Stimulated activated naive CD4-positive, alpha-beta T cell (primary cell): Measurements from ENCODE around the gene ACADM.
"Not testable (repeated sequence)": the region's sequence is repeated elsewhere in the genome, so short reads cannot be mapped to it uniquely, and the experiment has no call there.

Experiments used
- DNase-seq, 6 experiments: peaks; one replicate each; lab custom pipeline; 2025; lab: John Stamatoyannopoulos, UW

Gene ACADM

DNA sequence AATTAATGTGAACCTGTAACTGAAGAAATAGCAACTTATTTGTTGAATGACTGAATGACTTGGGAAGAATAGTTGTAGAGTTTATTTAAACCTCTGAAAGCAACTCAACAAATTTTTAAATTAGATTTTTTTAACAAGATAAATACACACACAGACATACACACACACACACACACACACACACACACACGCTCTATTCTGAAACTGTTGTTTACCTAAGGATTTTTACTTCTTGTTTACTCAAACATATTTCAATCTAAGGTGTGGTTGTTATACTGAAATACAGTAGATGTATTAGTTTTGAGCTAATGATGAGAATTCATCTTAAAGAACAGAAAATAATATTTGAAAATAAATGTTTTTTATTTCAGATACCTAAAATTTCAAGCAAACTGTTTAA, 11.5 kb downstream of the ACADM start:
- no peak for DNase-seq

- no peak for DNase-seq
These were observed 17.6 kb downstream of the ACADM start for GRCh38 chr1:75742047-75742625.

- DNase-seq, result no peak
These were observed 20.8 kb downstream of the ACADM start for GRCh38 chr1:75745276-75745675.

- not testable (repeated sequence) for DNase-seq
These were observed 32.7 kb downstream of the ACADM start for GRCh38 chr1:75757210-75757609.

- not testable (repeated sequence) for DNase-seq
These were observed 34.0 kb downstream of the ACADM start for GRCh38 chr1:75758543-75758942.

DNA sequence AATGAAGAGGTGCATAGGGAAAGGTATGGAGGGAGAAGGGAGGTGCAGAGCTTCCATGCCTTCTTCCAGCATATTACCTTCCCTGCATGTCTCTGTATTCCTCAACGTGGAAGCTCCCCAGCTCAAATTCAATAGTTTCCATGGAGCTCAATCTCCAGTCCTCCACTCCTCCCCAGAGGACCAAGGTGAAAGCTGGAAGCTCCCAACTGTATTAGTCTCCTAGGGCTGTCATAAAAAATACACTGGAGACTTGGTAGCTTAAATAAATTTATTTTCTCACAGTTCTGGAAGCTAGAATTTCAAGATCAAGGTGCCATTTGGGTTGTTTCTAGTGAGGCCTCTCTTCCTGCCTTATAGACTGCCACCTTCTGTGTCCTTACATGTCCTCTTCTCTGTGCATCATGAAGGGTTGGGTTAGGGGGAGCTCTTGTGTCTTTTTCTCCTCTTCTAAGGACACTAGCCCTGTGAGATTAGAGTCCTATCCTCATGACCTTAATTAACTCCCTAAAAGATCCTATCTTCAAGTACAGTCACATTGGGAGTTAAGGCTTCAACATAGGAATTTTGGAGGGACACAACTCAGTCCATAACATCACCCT, 39.6 kb downstream of the ACADM start:
- DNase-seq, result no peak

DNA sequence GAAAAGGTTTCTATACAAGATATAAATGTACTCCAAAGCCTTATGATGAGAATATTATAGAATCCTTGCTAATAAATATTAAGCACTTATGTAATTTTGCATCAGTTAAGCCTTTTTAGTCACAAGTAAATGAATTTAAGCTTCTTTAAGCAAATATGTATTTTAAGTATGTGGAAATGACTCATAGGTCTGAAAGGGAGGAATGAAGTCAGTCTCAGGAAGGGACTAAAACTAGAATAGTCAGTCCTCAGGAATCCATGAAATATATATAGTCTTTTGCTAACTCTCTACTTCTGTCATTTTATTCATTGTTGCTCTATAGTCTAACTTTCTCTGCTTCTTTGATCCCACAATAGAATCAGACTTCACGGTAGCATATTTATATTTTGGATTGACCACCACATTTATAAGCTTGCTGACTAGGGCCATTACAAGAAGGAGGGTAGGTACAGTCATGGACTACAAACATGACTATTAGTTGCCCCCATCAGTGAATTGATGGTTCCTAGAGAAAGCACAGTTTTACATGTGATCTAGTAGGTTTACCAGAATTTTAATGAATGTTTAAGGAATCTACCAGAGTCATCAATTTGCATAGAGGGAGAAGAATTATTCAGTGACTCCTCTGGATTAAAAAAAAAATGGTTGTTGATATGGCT, 41.3 kb downstream of the ACADM start:
- DNase-seq, result no peak

- DNase-seq, result no peak
These were observed 43.5 kb downstream of the ACADM start for GRCh38 chr1:75768016-75768415.

DNA sequence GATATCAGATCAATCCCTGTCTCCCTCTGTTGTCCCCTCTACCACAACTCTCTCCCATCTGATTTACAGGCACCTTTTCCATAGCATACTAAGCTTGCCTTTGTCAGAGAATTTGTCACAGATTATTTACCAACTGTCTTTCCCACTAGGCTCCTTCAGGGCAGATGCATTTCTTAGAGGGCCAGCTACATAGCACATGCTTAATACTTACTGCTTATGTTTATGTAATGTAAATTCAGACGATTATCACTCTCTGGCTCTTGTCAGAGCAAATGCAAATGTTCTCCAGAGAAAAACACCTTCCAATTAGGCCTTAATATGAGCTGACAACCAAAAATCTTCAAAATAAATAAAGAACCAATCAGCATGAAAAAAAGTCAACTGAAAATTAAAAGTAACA, 46.3 kb downstream of the ACADM start:
- no peak for DNase-seq

GRCh38 chr1:75771978-75772377, 47.5 kb downstream of the ACADM start:
- no peak for DNase-seq

- not testable (repeated sequence) for DNase-seq
These were observed 53.3 kb downstream of the ACADM start for GRCh38 chr1:75777812-75778211.

GRCh38 chr1:75778694-75779093, 54.2 kb downstream of the ACADM start:
- not testable (repeated sequence) for DNase-seq

DNA sequence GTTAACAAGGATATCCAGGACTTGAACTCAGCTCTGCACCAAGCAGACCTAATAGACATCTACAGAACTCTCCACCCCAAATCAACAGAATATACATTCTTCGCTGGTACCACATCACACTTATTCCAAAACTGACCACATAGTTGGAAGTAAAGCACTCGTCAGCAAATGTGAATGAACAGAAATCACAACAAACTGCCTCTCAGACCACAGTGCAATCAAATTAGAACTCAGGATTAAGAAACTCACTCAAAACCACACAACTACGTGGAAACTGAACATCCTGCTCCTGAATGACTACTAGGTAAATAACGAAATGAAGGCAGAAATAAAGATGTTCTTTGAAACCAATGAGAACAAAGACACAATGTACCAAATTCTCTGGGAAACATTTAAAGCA, 55.7 kb downstream of the ACADM start:
- not testable (repeated sequence) for DNase-seq

DNA sequence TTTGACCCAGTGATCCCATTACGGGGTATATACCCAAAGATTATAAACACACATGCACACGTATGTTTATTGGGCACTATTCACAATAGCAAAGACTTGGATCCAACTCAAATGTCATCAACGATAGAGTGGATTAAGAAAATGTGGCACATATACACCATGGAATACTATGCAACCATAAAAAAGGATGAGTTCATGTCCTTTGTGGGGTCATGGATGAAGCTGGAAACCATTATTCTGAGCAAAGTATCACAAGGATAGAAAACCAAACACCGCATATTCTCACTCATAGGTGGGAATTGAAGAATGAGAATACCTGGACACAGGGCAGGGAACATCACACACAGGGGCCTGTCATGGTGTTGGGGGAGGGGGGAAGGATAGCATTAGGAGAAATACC, 59.4 kb downstream of the ACADM start:
- DNase-seq, result not testable (repeated sequence)

DNA sequence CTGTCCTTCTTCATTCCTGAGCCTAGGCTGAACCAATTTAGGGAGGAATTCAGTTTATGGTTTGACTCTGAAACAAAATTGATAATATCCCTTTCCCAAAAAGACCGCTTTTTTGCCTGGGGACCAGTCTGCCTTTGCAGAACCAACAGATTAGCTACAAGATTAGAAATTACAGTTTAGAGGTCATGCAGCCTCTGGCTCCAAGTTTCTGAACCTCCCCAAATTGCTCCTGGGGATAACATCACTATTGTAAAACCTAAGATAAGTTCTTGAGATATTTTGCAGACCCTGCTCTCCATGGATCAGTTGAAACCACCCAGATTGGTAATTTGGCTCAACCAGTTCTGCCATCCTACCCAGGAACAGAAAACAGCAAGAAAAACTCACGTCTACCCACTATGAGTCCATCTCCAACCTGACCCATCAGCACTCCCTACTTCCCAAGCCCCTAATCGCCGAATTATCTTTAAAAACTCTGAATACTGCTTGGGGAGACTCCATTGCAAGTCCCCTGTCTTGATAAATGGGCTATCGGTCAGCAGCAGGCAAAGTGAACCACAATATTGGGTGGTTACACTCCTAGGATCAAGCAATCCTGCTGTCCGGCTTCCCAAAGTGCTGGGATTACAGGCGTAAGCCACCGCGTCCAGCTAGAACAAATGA, 60.9 kb downstream of the ACADM start:
- DNase-seq, result no peak

GRCh38 chr1:75785983-75786853, 61.7 kb downstream of the ACADM start, which contains the start of gene RABGGTB:
Gene RABGGTB, plus strand, starts transcription at chr1:75786256. Its CDS starts 16 bp downstream, at chr1:75786272.
- DNase-seq, result peak; percentile 81 to 91 (median 87)

DNA sequence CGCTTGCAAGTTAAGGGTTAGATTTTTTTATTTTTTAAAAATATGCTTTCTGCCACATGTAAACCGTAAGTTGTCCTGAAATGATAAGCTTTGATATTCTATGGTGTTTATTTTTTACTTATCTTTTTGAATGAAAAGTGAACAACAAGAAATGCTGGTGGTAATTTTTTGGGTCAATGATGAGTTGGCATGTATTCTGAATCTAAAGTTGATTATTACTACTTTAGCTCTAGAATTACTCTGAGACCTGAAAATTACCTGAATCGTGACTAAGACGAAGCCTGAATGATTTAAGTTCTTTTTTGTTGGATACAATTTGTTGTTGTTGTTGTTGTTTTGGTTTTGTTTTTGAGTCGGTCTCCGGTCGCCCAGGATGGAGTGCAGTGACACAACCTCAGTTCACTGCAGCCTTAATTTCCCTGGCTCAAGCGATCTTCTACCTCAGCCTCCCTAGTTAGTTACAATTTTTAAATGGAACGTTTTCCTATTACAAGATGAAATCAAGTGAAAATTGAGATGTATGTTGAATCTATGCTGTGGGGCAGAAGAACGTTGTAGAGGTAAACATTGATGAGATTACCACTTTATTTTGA, 62.5 kb downstream of the ACADM start:
- DNase-seq, result no peak

GRCh38 chr1:75787524-75787923, 63.0 kb downstream of the ACADM start:
- DNase-seq, result peak in 2 of 6 experiments; percentile 4 to 10

DNA sequence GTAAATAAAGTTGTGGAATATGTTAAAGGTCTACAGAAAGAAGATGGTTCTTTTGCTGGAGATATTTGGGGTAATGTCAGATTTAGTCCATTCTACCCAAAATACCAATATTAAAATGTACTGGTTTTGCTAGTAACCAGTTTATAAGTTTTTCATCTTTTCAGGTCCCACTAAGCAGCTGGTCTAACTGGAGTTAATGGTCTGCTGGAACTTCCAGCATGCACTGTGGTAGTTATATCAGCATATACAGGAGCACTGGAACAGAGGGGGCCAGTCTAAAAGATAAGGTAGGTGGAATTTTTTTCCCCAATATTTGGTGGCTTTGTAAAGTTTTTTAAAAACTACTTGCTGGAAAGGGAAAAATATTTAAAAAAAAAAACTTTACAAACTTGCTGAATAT, 65.5 kb downstream of the ACADM start:
- DNase-seq, result no peak

DNA sequence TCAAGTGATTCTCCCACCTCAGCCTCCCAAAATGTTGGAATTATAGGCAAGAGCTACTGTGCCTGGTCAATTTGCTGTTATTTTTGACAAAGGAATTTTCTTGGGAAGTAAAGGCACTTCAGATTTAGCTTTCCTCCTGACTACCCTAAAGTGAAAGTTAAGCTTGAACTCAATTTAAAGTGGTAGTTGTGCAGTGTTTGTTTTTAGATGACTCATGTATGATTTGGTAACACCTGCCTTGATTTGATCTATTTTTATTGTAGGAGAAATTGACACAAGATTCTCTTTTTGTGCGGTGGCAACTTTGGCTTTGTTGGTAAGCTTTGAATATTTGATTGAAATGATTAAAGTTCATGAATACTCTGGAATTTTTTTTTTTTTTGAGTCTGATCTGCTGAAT, 66.5 kb downstream of the ACADM start:
- DNase-seq, result no peak

GRCh38 chr1:75792091-75792490, 67.6 kb downstream of the ACADM start:
- DNase-seq, result no peak

- DNase-seq, result no peak
These were observed 69.9 kb downstream of the ACADM start for GRCh38 chr1:75794382-75794781.
